Activated naive CD4-positive, alpha-beta T cell treated with anti-CD3 and anti-CD28 coated beads for 36 hours (primary cell): ENCODE data around the gene SOX18. TPM values are rescaled to one million over a fixed set of nuclear protein-coding genes. Genes with fewer than 3 reads are reported as not detected.

ENCODE experiments used
- CTCF ChIA-PET: fragments of 350-600 bp; sonication (Branson Sonifier 250); formaldehyde crosslinking; loops from one replicate; lab custom pipeline; 2021; ENCODE audit warnings: antibody characterized with exemption; lab: Charles Lee
- DNase-seq: peaks from one replicate; pipeline ENCODE4 v3.0.0-alpha.2; 2020
- H3K27ac Mint-ChIP-seq: one replicate; pipeline ENCODE4 v1.8.0; 2021; ENCODE audit warnings: mild to moderate bottlenecking, mixed read lengths
- H3K27me3 Mint-ChIP-seq: one replicate; pipeline ENCODE4 v1.8.0; 2021; ENCODE audit warnings: low read depth, mixed read lengths
- H3K36me3 Mint-ChIP-seq: one replicate; pipeline ENCODE4 v1.8.0; 2021; ENCODE audit warnings: low read depth, mixed read lengths
- H3K4me1 Mint-ChIP-seq: one replicate; pipeline ENCODE4 v1.8.0; 2021; ENCODE audit warnings: low read depth, mixed read lengths
- H3K4me3 Mint-ChIP-seq: one replicate; pipeline ENCODE4 v1.8.0; 2021; ENCODE audit warnings: mild to moderate bottlenecking, moderate library complexity, mixed read lengths
- H3K9me3 Mint-ChIP-seq: one replicate; pipeline ENCODE4 v1.8.0; 2021; ENCODE audit warnings: mixed read lengths
- intact Hi-C: fragments of 100-400 bp; cut with micrococcal nuclease; formaldehyde crosslinking; loops from one replicate; pipeline ENCODE4 v1.15.1; 2023
- total RNA-seq, 2 experiments: library from RNA; stranded (reverse); gene quantifications; one replicate each; pipeline ENCODE4 v1.2.3, GENCODE V29; 2021

The SOX18 gene
- total RNA-seq, 2 experiments from 2014 or later = not detected

GRCh38 chr20:64031822-64032314 is 17.6 kb downstream of the SOX18 start:
- Mint-ChIP-seq H3K27me3 (no peaks in the 10 kb centered on the region), H3K27ac (no peak overlapping the region), H3K4me3 (no peak overlapping the region), H3K36me3 (peaks cover 16% of the 10 kb centered on the region), H3K9me3 (no peaks in the 10 kb centered on the region), H3K4me1 (peaks cover 27% of the 10 kb centered on the region)
- intact Hi-C loops = no loop called here
- CTCF ChIA-PET = interaction anchor here (0.7 kb wide), 1 partner anchor 615 kb away, joined by 3 read pairs; no protein-coding TSS in a partner anchor
- DNase-seq = no peak

GRCh38 chr20:64030371-64031134 is 18.9 kb downstream of the SOX18 start:
- H3K27ac Mint-ChIP-seq = no peak overlapping the region
- H3K4me3 Mint-ChIP-seq = no peak overlapping the region
- H3K36me3 Mint-ChIP-seq = peaks cover 18% of the 10 kb centered on the region
- CTCF ChIA-PET = no interaction called here
- H3K27me3 Mint-ChIP-seq = no peaks in the 10 kb centered on the region
- intact Hi-C loops = no loop called here
- H3K9me3 Mint-ChIP-seq = no peaks in the 10 kb centered on the region
- DNase-seq = no peak
- peaks cover 16% of the 10 kb centered on the region for H3K4me1 Mint-ChIP-seq

GRCh38 chr20:64029293-64030117 is 19.9 kb downstream of the SOX18 start:
- no peak for DNase-seq
- Mint-ChIP-seq H3K27me3 (no peaks in the 10 kb centered on the region), H3K9me3 (no peaks in the 10 kb centered on the region), H3K4me1 (peaks cover 7% of the 10 kb centered on the region), H3K27ac (no peak overlapping the region), H3K36me3 (peaks cover 21% of the 10 kb centered on the region), H3K4me3 (no peak overlapping the region)
- intact Hi-C loops = no loop called here
- CTCF ChIA-PET = no interaction called here

- CTCF ChIA-PET = interaction anchor here (2.0 kb wide), 1 partner anchor 11 kb away, joined by 9 read pairs; no protein-coding TSS in a partner anchor
- intact Hi-C loops = no loop called here
- H3K36me3 Mint-ChIP-seq = peaks cover 30% of the 10 kb centered on the region
Measured at GRCh38 chr20:64027981-64028685, 21.3 kb downstream of the SOX18 start.

GRCh38 chr20:64025826-64026412 is 23.5 kb downstream of the SOX18 start:
- Mint-ChIP-seq H3K4me1 (no peaks in the 10 kb centered on the region), H3K36me3 (peaks cover 42% of the 10 kb centered on the region), H3K27ac (no peak overlapping the region), H3K9me3 (no peaks in the 10 kb centered on the region), H3K27me3 (no peaks in the 10 kb centered on the region), H3K4me3 (no peak overlapping the region)
- CTCF ChIA-PET = interaction anchor here (1.4 kb wide), 1 partner anchor 13 kb away, joined by 3 read pairs; no protein-coding TSS in a partner anchor
- intact Hi-C loops = no loop called here
- no peak for DNase-seq

More at GRCh38 chr20:64027981-64028685, 21.3 kb downstream of the SOX18 start:
- Mint-ChIP-seq H3K4me1 (no peaks in the 10 kb centered on the region), H3K4me3 (no peak overlapping the region), H3K27me3 (no peaks in the 10 kb centered on the region), H3K9me3 (no peaks in the 10 kb centered on the region), H3K27ac (peak overlapping the region; percentile 16)
- no peak for DNase-seq

- intact Hi-C loops = no loop called here
- no peak for DNase-seq
- Mint-ChIP-seq H3K36me3 (peaks cover 39% of the 10 kb centered on the region), H3K27me3 (no peaks in the 10 kb centered on the region), H3K9me3 (no peaks in the 10 kb centered on the region), H3K4me3 (no peak overlapping the region), H3K27ac (no peak overlapping the region), H3K4me1 (no peaks in the 10 kb centered on the region)
- CTCF ChIA-PET = interaction anchor here (1.4 kb wide), 1 partner anchor 14 kb away, joined by 3 read pairs; no protein-coding TSS in a partner anchor
Measured at GRCh38 chr20:64025101-64025825, 24.2 kb downstream of the SOX18 start.

GRCh38 chr20:64024141-64024990 is 25.1 kb downstream of the SOX18 start:
- peaks cover 35% of the 10 kb centered on the region for H3K36me3 Mint-ChIP-seq
- CTCF ChIA-PET = interaction anchor here (1.4 kb wide), 1 partner anchor 15 kb away, joined by 3 read pairs; no protein-coding TSS in a partner anchor
- no peak overlapping the region for H3K4me3 Mint-ChIP-seq
- no peaks in the 10 kb centered on the region for H3K9me3 Mint-ChIP-seq
- intact Hi-C loops = no loop called here
- H3K4me1 Mint-ChIP-seq = no peaks in the 10 kb centered on the region
- DNase-seq = no peak
- no peak overlapping the region for H3K27ac Mint-ChIP-seq
- no peaks in the 10 kb centered on the region for H3K27me3 Mint-ChIP-seq

GRCh38 chr20:64023361-64024140 is 25.9 kb downstream of the SOX18 start:
- H3K4me3 Mint-ChIP-seq = no peak overlapping the region
- CTCF ChIA-PET = interaction anchor here (1.0 kb wide), 1 partner anchor 13 kb away, joined by 4 read pairs; the partner anchor contains the start of gene C20orf204
- no peak for DNase-seq
- H3K27me3 Mint-ChIP-seq = no peaks in the 10 kb centered on the region
- intact Hi-C loops = no loop called here
- H3K27ac Mint-ChIP-seq = no peak overlapping the region
- no peaks in the 10 kb centered on the region for H3K4me1 Mint-ChIP-seq
- H3K36me3 Mint-ChIP-seq = peaks cover 39% of the 10 kb centered on the region
- H3K9me3 Mint-ChIP-seq = no peaks in the 10 kb centered on the region

- intact Hi-C loops = no loop called here
- Mint-ChIP-seq H3K27ac (no peak overlapping the region), H3K27me3 (no peaks in the 10 kb centered on the region), H3K9me3 (no peaks in the 10 kb centered on the region), H3K4me3 (no peak overlapping the region), H3K36me3 (peaks cover 44% of the 10 kb centered on the region), H3K4me1 (no peaks in the 10 kb centered on the region)
- no peak for DNase-seq
- CTCF ChIA-PET = interaction anchor here (1.0 kb wide), 1 partner anchor 14 kb away, joined by 4 read pairs; the partner anchor contains the start of gene C20orf204
Measured at GRCh38 chr20:64022671-64023360, 26.6 kb downstream of the SOX18 start.
